ENCODE measurements around the gene SLC25A40.
A peak's percentile ranks its signal among the peaks of the same experiment; 100 is the strongest.
"Not testable (repeated sequence)": the region's sequence is repeated elsewhere in the genome, so short reads cannot be mapped to it uniquely, and the experiment has no call there.

SLC25A40 gene, protein sequence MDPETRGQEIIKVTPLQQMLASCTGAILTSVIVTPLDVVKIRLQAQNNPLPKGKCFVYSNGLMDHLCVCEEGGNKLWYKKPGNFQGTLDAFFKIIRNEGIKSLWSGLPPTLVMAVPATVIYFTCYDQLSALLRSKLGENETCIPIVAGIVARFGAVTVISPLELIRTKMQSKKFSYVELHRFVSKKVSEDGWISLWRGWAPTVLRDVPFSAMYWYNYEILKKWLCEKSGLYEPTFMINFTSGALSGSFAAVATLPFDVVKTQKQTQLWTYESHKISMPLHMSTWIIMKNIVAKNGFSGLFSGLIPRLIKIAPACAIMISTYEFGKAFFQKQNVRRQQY

DNA sequence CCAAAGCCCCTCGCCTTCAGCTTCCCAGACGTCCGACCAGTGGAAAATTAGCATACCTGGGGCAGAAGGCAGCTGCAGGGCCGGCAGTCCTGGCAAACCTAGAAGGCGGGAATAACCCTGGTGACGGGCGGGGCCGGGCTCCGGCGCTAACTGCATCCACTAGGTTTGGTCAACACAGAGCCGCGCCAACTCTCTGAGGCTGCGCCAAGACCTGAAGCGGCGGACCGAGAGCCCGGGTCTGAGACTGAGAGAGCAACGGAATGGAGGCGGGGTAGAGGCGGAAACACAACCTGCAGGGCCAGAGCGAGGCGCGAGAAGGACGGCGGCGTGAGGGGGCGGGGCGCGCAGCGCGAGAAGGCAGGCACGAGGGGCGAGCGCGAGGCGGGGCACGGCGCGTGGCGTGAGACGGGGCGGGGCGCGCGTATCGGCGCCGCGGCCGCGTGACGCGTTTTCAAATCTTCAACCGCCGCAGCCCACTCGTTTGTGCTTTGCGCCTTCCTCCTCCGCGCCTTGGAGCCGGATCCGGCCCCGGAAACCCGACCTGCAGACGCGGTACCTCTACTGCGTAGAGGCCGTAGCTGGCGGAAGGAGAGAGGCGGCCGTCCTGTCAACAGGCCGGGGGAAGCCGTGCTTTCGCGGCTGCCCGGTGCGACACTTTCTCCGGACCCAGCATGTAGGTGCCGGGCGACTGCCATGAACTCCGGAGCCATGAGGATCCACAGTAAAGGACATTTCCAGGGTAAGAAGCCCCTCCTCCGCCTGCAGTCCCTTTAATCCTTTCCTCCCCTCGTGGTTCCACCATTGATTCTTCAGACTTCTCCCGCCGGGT, at the start of gene SLC25A40, which contains the start of gene DBF4:
Gene SLC25A40 (minus strand): TSS at position 321 of the 829 bp plus-strand sequence. CDS start 17,633 bp downstream, outside the sequence.
Gene DBF4 (plus strand): TSS at position 454 of the 829 bp plus-strand sequence. CDS start 240 bp downstream, at position 694.
- DNase-seq (ENCODE audit: low spot score) (peak; percentile 99), FAIRE-seq (peak; percentile 99)

DNA sequence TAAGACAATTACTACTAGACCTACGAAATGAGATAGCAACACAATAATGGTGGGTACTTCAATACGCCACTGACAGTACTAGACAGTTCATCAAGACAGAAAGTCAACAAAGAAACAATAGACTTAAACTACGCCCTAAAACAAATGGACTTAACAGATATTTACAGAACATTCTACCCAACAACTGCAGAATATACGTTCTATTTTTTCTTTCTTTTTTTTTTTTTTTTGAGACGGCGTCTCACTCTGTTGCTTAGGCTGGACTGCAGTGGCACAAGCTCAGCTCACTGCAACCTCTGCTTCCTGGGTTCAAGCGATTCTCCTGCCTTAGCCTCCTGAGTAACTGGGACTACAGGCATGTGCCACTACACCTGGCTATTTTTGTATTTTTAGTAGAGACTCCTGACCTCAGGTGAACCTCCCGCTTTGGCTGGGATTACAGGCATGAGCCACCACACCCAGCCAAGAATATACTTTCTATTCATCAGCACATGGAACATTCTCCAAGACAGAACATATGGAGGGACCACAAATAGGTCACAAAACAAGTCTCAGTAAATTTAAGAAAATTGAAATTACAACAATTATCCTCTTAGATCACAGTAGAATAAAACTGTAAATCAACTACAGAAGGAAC, 46.7 kb upstream of the SLC25A40 start:
- not testable (repeated sequence) for FAIRE-seq; DNase-seq (ENCODE audit: low spot score)

DNA sequence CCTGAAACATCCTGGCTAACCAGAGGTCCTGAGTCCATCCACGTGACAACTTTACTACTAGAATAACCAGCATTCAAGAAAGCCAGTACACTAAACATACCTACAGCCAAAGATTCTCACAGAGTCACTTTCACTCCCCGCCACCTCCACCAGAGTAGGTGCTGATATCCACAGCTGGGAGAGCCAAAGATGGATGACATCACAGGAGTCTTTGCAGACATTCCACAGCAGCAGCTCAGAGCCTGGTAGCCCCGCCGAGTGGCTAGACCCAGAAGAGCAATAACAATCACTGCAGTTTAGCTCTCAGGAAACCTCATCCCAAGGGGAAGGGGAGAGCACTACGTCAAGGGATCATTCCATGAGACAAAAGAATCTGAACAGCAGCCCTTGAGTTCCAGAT, 44.4 kb upstream of the SLC25A40 start:
- no peak for FAIRE-seq

DNA sequence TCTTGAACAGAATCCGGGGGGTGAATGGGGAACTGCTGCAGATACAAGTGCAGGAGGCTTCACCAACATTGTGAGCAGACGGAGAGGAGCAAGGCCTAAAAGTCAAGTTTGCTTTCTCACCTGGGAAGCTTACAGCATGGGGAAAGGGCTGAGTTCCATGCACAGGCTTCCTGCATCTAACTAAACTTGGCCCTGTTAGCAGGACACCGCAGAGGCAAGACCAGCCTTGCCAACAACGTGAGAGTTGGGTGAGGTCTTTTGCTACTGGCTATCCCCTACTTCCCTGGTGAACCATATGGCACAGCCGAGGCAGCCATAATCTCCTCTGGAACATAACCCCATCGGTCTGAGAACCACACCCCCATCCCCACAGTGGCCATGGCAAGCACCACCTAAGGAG, 43.7 kb upstream of the SLC25A40 start:
- DNase-seq (ENCODE audit: low spot score) (no peak), FAIRE-seq (no peak)

More for the DNA sequence above, 44.4 kb upstream of the SLC25A40 start:
- no peak for DNase-seq (ENCODE audit: low spot score)

DNA sequence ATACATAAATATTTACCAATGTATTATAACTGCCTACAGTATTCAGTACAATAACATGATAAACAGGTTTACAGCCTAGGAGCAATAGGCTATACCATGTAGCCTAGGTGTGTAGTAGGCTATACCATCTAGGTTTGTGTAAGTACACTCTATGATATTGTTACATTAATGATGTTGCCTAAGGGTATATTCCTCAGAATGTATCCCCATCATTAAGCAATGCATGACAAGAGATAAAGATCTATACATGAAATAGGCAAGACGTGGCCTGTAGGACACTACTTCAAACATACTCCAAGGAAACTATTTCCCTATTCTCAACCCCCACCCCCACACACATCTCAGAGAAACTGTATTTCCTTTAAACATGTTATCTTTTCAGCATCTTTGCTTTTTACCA, 42.6 kb upstream of the SLC25A40 start:
- FAIRE-seq (no peak), DNase-seq (ENCODE audit: low spot score) (no peak)

DNA sequence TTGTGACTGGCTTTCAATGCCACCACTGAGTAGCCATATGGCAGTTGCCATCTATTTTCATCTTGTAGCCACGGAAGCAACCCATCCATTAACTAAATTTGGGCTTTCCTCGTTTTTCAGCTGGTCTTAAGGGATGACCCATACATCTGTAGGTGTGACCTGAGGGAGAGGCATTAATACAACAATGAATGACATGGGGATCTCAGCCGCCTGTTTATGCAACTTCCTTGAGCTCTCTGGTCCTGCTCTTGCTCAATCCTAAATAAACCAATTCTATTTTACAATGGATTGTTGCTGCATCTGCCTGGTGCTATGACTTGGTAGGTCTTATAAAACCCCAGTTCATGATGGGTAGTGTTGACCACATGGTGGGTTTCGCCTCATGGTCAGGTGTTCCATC, 36.0 kb upstream of the SLC25A40 start:
- DNase-seq (ENCODE audit: low spot score) (no peak), FAIRE-seq (no peak)

DNA sequence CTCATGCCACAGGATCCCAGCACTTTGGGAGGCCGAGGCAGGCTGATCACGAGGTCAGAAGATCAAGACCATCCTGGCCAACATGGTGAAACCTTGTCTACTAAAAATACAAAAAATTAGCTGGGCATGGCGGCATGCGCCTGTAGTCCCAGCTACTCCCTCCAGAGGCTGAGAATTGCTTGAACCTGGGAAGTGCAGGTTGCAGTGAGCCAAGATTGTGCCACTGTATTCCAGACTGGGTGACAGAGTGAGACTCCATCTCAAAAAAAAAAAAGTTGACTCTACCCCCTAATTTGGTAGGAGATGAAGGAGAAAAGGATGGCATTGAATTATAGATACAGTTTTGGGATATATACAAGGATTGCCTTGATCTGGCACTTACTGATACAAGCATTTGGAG, 32.7 kb upstream of the SLC25A40 start:
- DNase-seq (ENCODE audit: low spot score); FAIRE-seq: not testable (repeated sequence)

DNA sequence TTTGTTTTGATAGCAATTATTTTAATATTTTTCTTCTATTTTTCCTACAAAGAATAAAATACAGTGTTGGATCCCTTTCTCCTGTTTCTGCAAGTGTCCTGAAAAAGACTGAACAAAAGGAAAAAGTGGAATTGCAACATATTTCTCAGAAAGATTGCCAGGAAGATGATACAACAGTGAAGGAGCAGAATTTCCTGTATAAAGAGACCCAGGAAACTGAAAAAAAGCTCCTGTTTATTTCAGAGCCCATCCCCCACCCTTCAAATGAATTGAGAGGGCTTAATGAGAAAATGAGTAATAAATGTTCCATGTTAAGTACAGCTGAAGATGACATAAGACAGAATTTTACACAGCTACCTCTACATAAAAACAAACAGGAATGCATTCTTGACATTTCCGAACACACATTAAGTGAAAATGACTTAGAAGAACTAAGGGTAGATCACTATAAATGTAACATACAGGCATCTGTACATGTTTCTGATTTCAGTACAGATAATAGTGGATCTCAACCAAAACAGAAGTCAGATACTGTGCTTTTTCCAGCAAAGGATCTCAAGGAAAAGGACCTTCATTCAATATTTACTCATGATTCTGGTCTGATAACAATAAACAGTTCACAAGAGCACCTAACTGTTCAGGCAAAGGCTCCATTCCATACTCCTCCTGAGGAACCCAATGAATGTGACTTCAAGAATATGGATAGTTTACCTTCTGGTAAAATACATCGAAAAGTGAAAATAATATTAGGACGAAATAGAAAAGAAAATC, 31.2 kb upstream of the SLC25A40 start:
- FAIRE-seq; DNase-seq (ENCODE audit: low spot score): not testable (repeated sequence)

DNA sequence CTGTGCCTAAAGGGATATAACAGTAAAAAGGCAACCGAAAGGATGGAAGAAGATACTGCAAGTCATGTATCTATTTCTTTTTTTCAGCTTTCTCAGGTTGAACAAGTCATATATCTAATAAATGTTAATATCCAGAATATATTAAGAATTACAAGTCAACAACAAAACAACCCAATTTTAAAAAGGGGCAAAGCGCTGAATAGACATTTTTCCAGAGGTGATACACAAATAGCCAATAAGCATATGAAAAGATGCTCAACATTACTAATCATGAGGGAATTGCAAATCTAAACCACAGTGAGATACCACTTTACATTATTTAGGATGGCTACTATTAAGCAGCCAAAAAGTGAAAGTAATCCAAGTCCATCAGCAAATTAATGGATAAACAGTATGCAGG, 23.1 kb upstream of the SLC25A40 start:
- no peak for FAIRE-seq

DNA sequence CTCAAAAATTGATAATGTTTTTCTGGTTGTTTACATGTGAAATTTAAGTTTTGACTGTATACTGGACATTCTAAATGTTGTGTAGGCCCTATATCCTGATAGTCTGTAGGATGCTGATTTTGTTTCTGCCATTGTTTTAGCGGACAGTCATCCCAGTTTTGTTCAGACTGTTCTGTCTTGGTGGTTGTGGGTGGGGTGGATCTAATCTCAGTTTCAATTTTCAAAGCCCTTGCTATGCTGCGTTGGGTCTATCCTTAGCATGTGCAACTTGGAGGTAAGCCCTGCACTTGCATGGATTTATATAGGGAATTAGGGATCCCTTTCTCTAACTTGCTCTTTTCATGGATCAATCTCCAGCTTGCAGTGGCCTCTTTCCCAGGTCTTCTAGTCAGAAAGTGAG, 19.2 kb upstream of the SLC25A40 start:
- FAIRE-seq (no peak), DNase-seq (ENCODE audit: low spot score) (no peak)

More for the DNA sequence above, 23.1 kb upstream of the SLC25A40 start:
- DNase-seq (ENCODE audit: low spot score) = no peak

DNA sequence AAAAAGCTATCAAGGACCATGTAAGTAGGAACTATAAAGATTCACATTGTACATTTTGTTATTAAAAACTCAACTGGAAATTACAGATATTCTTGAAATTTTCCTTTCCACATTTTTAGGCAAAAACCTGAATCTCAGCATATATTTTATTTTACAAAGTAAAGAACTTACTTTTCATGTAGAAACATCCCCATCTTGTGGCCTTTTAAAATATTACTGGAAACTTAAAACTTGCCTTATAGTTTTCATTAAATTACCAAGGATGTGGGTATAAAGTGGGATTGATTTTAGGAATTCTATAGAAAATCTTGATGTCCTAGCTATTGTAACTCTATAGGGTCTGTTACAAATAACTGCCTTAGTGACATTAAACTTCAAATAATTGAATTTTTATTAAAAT, 10.7 kb upstream of the SLC25A40 start:
- no peak for FAIRE-seq
- DNase-seq (ENCODE audit: low spot score) = no peak

DNA sequence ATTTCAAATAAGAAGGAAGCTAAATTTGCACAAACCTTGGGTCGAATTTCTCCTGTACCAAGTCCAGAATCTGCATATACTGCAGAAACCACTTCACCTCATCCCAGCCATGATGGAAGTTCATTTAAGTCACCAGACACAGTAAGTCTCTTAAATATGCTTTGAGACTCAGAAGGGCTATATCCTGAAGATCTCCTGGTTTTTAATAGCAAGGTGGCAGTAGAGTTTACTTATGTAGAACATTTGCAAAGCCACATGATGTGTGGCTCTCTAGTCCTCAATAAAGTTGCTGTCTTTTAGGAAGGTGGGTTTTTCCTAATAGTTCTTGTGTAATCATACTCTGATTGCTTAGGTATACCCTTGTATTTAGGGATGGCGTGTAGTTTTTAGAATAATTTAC, 8.9 kb upstream of the SLC25A40 start:
- no peak for FAIRE-seq
- DNase-seq (ENCODE audit: low spot score) = no peak

DNA sequence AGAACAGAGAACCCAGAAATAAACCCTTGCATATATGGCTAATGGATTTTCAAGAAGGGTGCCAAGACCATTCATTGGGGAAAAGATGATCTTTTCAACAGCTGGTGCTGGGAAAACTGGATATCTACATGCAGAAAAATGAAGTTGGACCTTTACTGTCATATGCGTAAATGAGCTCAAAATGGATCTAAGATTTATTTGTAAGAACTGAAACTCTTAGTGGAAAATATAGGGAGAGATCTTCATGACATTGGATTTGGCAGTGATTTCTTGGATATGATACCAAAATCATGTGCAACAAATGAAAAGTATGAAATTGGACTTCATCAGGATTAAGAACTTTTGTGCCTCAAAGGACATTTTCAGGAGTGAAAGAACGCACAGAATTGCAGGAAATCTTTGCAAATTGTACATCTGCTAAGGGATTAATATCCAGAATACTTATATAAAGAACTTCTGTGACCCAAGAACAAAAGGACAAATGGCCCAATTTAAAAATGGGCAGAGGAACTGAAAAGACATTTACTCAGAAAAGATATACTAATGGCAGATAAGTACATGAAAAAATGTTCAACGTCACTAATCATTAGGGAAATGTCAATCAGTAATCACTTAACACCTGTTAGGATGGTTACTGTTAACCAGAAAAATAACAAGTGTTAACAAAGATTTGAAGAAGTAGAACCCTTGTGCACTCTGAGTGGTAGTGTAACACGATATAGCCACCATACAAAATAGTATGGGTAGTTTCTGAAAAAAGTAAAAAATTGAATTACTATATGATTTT, 6.2 kb upstream of the SLC25A40 start:
- FAIRE-seq (no peak), DNase-seq (ENCODE audit: low spot score) (no peak)

DNA sequence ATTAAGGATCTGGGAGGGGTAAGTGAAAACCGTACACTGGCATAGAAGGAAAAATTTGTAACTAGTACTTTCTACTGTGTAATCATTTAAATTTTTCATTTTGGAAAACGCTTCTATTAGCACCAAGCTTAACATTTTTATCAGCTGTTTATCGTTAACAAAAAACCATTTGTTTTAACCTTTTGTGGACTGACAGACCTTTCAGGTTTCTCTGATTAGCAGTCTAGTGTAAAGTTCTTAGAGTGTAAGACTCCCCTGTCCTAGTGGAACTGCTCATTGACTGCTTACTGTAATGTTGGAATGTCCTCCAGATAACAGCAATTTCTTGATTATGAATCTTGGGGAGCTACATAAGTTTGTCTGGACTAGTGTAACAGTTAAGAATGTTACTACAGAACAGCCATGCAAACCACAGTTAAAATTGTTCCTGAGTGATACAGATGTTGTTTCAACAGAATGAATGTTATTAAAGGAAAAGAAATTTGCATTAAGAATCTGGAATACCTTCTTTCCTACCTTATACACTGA, 2.1 kb upstream of the SLC25A40 start:
- FAIRE-seq (no peak), DNase-seq (ENCODE audit: low spot score) (no peak)

DNA sequence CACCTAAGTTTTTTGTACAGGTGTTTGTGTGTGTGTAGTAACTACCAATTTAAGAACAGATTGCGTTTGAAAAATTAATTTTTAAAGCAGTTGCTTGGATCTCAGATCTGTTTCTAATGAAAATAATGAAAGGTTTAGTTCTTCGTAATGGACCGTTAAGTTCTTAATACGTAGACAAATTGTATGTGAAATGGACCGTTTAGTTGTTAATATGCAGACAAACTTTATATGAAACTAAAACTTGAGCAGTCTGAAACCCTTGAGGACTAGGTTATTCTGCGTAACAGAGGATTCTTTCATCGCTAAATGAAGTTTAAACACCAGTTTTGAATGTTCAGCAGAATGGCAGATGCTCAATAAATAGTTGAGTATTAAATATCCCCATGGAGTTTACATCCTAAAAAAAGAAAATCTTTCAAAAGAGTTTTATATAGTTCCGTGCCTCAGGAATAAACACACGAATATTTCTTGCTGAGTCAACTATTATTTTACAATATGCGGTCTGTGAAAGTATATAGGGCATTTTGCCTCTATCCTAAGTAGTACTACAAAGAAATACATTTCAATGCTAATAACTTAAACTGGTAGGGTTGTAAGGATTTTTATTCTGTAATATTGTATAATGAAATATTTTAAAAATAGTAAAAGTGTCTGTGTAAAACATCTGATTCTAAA, 1.3 kb upstream of the SLC25A40 start:
- DNase-seq (ENCODE audit: low spot score) (no peak), FAIRE-seq (no peak)

DNA sequence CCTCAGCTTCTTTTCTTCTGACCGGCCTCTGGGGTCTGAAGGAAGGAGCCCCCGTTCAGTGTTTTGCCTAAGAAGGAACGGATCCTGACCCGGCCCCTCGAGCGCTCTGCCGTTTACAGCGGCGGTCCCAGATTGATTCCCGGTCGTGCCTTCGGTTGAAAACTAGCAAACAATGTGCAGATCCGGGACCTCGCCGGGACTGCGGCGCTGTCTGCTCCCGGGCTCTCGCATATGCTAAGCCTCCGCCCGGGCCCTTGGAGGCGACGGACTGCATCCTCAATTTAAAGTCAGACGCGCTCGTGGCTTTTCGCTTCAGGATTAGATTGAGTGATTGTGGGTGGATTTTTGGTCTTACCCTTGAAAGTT, 692 bp upstream of the SLC25A40 start:
- DNase-seq (ENCODE audit: low spot score) = peak; percentile 77
- FAIRE-seq = no peak

DNA sequence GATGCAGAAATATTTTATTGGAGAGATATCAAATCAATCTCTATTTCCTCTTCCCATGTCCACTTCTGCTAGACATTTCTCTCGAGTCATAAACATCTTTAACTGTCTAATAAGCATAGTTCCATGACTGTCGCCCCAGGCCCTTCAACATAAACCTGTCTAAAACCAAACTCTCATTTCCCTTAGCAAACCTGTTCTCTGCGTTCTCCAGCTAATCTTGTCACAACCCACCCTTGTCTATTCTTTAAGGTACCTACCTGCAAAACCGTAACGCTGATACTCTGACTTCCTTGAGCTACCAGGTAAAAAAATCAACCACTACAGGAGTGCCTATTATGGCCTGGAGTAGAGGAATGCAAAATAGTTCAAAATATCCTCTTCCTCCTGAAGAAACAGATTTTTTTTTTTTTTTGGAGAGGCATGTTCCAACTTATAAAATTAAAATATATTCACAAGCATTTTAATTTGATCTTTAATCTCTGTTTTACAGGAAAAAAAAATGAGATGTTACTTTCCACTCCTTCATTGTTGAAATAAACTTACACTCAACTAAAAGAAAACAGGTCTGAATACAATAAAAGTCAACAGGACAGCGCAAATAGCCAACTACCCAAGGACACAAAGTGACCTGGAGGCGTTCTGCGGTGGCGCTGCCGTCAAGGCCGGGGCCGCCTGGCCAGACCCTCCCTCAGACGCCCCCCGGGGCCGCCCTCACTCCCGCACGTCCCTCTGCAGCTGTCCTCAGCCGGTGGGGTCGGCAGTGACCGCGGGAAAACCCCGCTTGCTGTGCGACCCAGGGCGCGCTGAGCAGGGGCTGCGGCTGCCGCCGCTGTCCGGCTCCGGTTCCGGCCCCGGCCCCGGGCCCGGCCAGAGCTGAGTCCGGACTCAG, 765 bp downstream of the SLC25A40 start:
- peak; percentile 20 for FAIRE-seq
- no peak for DNase-seq (ENCODE audit: low spot score)

DNA sequence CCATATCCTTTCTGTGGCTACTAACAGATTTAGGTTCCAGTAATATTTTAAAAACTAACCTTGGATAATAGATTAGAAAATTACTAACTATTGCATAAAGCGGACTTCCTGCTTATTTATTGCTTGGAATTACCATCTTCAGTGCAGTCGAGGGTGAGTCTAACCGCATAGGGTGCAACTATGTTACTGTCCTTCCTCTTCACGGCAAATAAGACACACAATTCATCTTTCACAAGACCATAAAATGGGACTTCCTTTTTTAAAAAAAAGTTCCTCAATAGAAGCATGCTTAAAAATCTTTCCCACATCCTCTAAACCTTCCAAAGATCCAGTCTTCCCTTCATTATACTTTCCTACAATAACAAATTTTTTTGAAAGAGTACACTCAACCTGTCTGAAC, 2.1 kb downstream of the SLC25A40 start:
- no peak for DNase-seq (ENCODE audit: low spot score)
- FAIRE-seq = no peak

All from urothelium cell line (cell line).